SU-DHL-6 (cell line): ENCODE measurements around the gene CMKLR1.

Experiments used
- H2AFZ ChIP-seq: fragments of 200-600 bp; sonication (generic); 2 replicates; pipeline ENCODE4 v1.6.1; 2014; ENCODE audit warnings: low read depth, mild to moderate bottlenecking, moderate library complexity, mixed read lengths, antibody characterized with exemption, low read length; ENCODE audit not compliant: severe bottlenecking
- H3F3A ChIP-seq: fragments of 200-600 bp; shearing (Covaris generic); 2 replicates; pipeline ENCODE4 v1.6.0; 2016; ENCODE audit warnings: antibody characterized with exemption, mild to moderate bottlenecking; ENCODE audit not compliant: insufficient read depth
- H3K27ac ChIP-seq: fragments of 200-600 bp; sonication (generic); 2 replicates; pipeline ENCODE4 v1.5.1; 2016; ENCODE audit warnings: low read depth, mild to moderate bottlenecking, low read length, moderate library complexity, mixed read lengths
- H3K27me3 ChIP-seq: fragments of 200-600 bp; sonication (generic), shearing (Covaris generic); 2 replicates; pipeline ENCODE4 v1.6.0; 2014; ENCODE audit warnings: mild to moderate bottlenecking, low read length
- H3K36me3 ChIP-seq: fragments of 200-600 bp; sonication (generic); 2 replicates; pipeline ENCODE4 v1.6.1; 2014; ENCODE audit warnings: mild to moderate bottlenecking, low read length, mixed read lengths
- H3K4me2 ChIP-seq: fragments of 300-600, 200-600 bp; shearing (Covaris generic), sonication (generic); 2 replicates; pipeline ENCODE4 v1.6.0; 2014; ENCODE audit warnings: low read length, low read depth, mild to moderate bottlenecking; ENCODE audit not compliant: poor library complexity, severe bottlenecking
- H3K4me3 ChIP-seq: fragments of 200-600 bp; sonication (generic); 2 replicates; pipeline ENCODE4 v1.5.1; 2014; ENCODE audit warnings: antibody characterized with exemption, low read length, mild to moderate bottlenecking, mixed read lengths; ENCODE audit not compliant: insufficient read depth, poor library complexity, severe bottlenecking
- H3K79me2 ChIP-seq: fragments of 200-600 bp; sonication (generic); 2 replicates; pipeline ENCODE4 v1.6.1; 2014; ENCODE audit warnings: mild to moderate bottlenecking, low read length, moderate library complexity; ENCODE audit not compliant: insufficient read depth
- H3K9ac ChIP-seq: fragments of 200-600 bp; sonication (generic); 2 replicates; pipeline ENCODE4 v1.7.0; 2014; ENCODE audit warnings: mild to moderate bottlenecking, low read length
- H3K9me2 ChIP-seq: fragments of 200-600 bp; sonication (generic); replicated peaks from 2 replicates; pipeline ENCODE4 v1.6.1; 2014; ENCODE audit warnings: low read length; ENCODE audit not compliant: insufficient read depth
- H3K9me3 ChIP-seq: fragments of 200-600 bp; sonication (generic); 2 replicates; pipeline ENCODE4 v1.6.1; 2014; ENCODE audit warnings: low read length, mixed read lengths; ENCODE audit not compliant: insufficient read depth
- H4K20me1 ChIP-seq: fragments of 200-600 bp; sonication (generic); 2 replicates; pipeline ENCODE4 v1.6.1; 2014; ENCODE audit warnings: low read depth, mild to moderate bottlenecking, antibody characterized with exemption, low read length, moderate library complexity, mixed read lengths
- EZH2phosphoT487 ChIP-seq: fragments of 200-600 bp; sonication (generic), shearing (Covaris generic); conservative IDR thresholded peaks from 2 replicates; pipeline ENCODE4 v1.6.1; 2018; ENCODE audit warnings: mild to moderate bottlenecking, antibody characterized with exemption, low read length, moderate library complexity, mixed read lengths
- TF ChIP-seq, protein P1 (sequence below): fragments of 200-600 bp; sonication (generic); IDR thresholded peaks from one replicate; pipeline ENCODE4 v1.5.1; 2017; ENCODE audit warnings: antibody characterized with exemption, mild to moderate bottlenecking, low read length, moderate library complexity; ENCODE audit not compliant: insufficient read depth, poor library complexity, severe bottlenecking

Gene CMKLR1

DNA sequence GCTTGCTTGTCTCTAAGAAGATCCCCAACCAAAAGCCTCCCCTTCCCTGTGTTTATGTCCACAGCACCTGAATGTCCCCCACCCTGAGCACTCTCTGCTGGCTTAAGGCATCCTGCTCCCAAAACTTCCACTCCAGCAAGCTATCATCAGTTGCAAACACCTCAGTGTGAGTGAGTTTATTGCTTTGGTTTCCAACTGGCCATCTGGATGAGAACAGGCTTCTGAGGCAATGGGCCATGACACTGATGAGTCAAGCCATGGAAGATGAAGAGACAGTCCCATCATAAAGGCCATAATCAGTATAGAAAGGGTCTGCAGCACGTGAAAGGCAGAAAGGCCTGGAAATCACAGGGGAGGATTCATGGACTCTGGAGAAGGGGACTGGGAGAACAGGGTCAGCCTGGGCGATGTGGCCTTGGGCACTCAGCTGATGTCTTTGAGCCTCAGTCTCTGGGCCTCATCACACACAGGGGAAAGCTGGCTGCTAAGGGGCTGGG, 12.8 kb downstream of the CMKLR1 start:
- no peaks in the 10 kb centered on the region for H3K36me3 ChIP-seq
- TF ChIP-seq EZH2phosphoT487: no peak
- TF ChIP-seq, protein P1, sequence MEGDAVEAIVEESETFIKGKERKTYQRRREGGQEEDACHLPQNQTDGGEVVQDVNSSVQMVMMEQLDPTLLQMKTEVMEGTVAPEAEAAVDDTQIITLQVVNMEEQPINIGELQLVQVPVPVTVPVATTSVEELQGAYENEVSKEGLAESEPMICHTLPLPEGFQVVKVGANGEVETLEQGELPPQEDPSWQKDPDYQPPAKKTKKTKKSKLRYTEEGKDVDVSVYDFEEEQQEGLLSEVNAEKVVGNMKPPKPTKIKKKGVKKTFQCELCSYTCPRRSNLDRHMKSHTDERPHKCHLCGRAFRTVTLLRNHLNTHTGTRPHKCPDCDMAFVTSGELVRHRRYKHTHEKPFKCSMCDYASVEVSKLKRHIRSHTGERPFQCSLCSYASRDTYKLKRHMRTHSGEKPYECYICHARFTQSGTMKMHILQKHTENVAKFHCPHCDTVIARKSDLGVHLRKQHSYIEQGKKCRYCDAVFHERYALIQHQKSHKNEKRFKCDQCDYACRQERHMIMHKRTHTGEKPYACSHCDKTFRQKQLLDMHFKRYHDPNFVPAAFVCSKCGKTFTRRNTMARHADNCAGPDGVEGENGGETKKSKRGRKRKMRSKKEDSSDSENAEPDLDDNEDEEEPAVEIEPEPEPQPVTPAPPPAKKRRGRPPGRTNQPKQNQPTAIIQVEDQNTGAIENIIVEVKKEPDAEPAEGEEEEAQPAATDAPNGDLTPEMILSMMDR: no peak
- no peak overlapping the region for H3K4me2 ChIP-seq

DNA sequence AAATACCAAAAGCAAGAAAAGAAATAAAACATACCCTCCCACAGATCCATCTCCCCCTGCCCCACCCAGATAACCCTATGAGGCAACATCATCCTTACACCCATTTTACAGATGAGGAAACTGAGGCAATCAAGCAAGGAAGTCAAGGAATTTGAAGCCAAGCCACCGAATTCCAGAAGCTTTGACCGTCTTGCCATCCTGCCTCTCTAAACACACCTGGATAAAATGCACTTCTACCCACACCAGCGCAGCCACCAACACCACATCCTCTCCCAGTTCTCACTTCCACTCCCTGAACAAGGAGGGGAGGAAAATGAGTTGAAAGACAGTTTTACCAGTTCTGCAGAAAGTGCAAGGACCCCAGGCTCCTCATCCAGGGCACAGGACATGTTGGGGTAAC, 13.6 kb downstream of the CMKLR1 start:
- H2AFZ ChIP-seq: no peak overlapping the region
- no peaks in the 10 kb centered on the region for H3K27me3 ChIP-seq
- H3K27ac ChIP-seq: no peak overlapping the region
- H3K9me3 ChIP-seq: no peaks in the 10 kb centered on the region
- no peak overlapping the region for H3K4me2 ChIP-seq
- H3K79me2 ChIP-seq: no peaks in the 10 kb centered on the region
- no peaks in the 10 kb centered on the region for H4K20me1 ChIP-seq
- H3F3A ChIP-seq: no peaks in the 10 kb centered on the region
- no peak overlapping the region for H3K4me3 ChIP-seq
- H3K9ac ChIP-seq: no peak overlapping the region
- no peaks in the 10 kb centered on the region for H3K9me2 ChIP-seq
- H3K36me3 ChIP-seq: no peaks in the 10 kb centered on the region
- TF ChIP-seq, protein P1: no peak
- TF ChIP-seq EZH2phosphoT487: no peak

More for the DNA sequence above, 12.8 kb downstream of the CMKLR1 start:
- Histone ChIP-seq H3K9me3 (no peaks in the 10 kb centered on the region), H2AFZ (no peak overlapping the region), H3K9ac (no peak overlapping the region), H3K27ac (no peak overlapping the region), H3K9me2 (no peaks in the 10 kb centered on the region), H4K20me1 (no peaks in the 10 kb centered on the region), H3F3A (no peaks in the 10 kb centered on the region), H3K27me3 (no peaks in the 10 kb centered on the region), H3K4me3 (no peak overlapping the region), H3K79me2 (no peaks in the 10 kb centered on the region)

DNA sequence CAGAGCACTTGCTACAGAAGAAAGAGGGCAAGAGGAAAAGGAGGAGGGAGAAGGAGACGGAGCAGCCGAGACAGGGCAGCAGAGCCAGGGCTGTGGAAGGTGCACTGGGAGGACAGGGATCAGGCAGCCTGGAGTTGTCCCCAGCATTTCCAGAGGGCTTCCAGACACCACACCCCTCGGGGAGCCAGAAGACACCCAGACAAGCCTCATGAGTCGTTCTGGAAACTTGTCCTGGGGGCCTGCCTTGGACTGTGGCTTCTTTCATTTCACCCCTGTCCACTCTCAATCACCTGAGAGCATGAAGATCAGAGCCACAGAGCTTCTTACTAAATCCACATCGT, 14.1 kb downstream of the CMKLR1 start:
- no peaks in the 10 kb centered on the region for H3K9me3 ChIP-seq
- no peaks in the 10 kb centered on the region for H3K79me2 ChIP-seq
- H3K27ac ChIP-seq: no peak overlapping the region
- H4K20me1 ChIP-seq: no peaks in the 10 kb centered on the region
- no peak overlapping the region for H3K9ac ChIP-seq
- H3K36me3 ChIP-seq: no peaks in the 10 kb centered on the region
- no peak overlapping the region for H2AFZ ChIP-seq
- H3K9me2 ChIP-seq: no peaks in the 10 kb centered on the region
- H3F3A ChIP-seq: no peaks in the 10 kb centered on the region
- no peak overlapping the region for H3K4me2 ChIP-seq
- TF ChIP-seq, protein P1: no peak
- TF ChIP-seq EZH2phosphoT487: no peak
- H3K27me3 ChIP-seq: no peaks in the 10 kb centered on the region
- no peak overlapping the region for H3K4me3 ChIP-seq
